Psoas muscle (tissue), 8 donors: ENCODE data around the gene EPHB2. TPM values are rescaled to one million over a fixed set of nuclear protein-coding genes. Genes with fewer than 3 reads are reported as not detected.
A peak's percentile ranks its signal among the peaks of the same experiment; 100 is the strongest.

Source experiments
- ATAC-seq, 4 donors: fragments of 200-7000 bp; cut with Tn5 transposase; one replicate each; pipeline ENCODE4 v1.9.1; 2020; ENCODE audit warnings: moderate library complexity in 3 of 4, mild to moderate bottlenecking in 2 of 4
- DNase-seq, 2 donors: peaks; one replicate each; pipeline ENCODE4 v3.0.0-alpha.2; 2020
- H3K27ac ChIP-seq: fragments of 200-600 bp; one replicate; pipeline ENCODE4 v1.8.0; 2022
- H3K27me3 ChIP-seq, 3 donors: fragments of 200-600 bp in 1 of 3; one replicate each; pipeline versions ENCODE4 v1.6.1 to v1.8.0; 2013 to 2022; ENCODE audit warnings: low read length in 2 of 3, mild to moderate bottlenecking in 2 of 3, moderate library complexity in 1 of 3; ENCODE audit not compliant: insufficient read depth in 3 of 3
- H3K36me3 ChIP-seq, 2 donors: fragments of 200-600 bp in 1 of 2; one replicate each; pipeline versions ENCODE4 v1.6.1 to v1.8.0; 2013 to 2022; ENCODE audit warnings: low read depth in 1 of 2, mild to moderate bottlenecking in 1 of 2, moderate library complexity in 1 of 2; ENCODE audit not compliant: insufficient read depth in 1 of 2
- H3K4me1 ChIP-seq: fragments of 200-600 bp; one replicate; pipeline ENCODE4 v1.8.0; 2022
- H3K4me3 ChIP-seq: fragments of 200-600 bp; one replicate; pipeline ENCODE4 v1.8.0; 2022; ENCODE audit warnings: mild to moderate bottlenecking
- H3K9me3 ChIP-seq: fragments of 200-600 bp; one replicate; pipeline ENCODE4 v1.8.0; 2022
- WGBS, 3 donors: extraction: QIAGEN DNeasy Blood & Tissue Kit; methylation state at CpG; one replicate each; pipeline versions ENCODE4 v1.1.6 to v1.1.7; 2013; 5-methylcytosine and 5-hydroxymethylcytosine counted together
- intact Hi-C, 2 donors: fragments of 100-400 bp; cut with DNase I; formaldehyde crosslinking; loops; one replicate each; pipeline versions ENCODE4 v1.11.0 to v1.14.2; 2022
- polyA plus RNA-seq, 3 donors: library from polyadenylated mRNA; stranded (reverse); fragments of 200-250 nt; gene quantifications; one replicate each; pipeline ENCODE4 v1.2.3, GENCODE V29; 2013
- total RNA-seq, 4 donors: library from RNA; stranded (reverse); fragmentation: NEBNext Ultra II Directional in 2 of 4; extraction: Animal tissue kit (Norgen Biotek cat#: 25700) in 2 of 4; gene quantifications; one replicate each; pipeline versions ENCODE4 v1.2.1 to v1.2.4, GENCODE V29; 2021 to 2023
- TF ChIP-seq, protein P1 (sequence below): fragments of 200-600 bp; IDR thresholded peaks from one replicate; pipeline ENCODE4 v1.8.0; 2022; ENCODE audit warnings: antibody characterized with exemption
- donor health status: healthy with polysubstance abuse.
- donor health status: DM: no; HTN: no; CAD: no; lungs with moderate emphysema.
- donor health status: Bipolar disorder and iron deficiency.
- donor health status: healthy.
- donor health status: DM: yes; HTN: yes; CAD: no.
- donor health status: DM: no; HTN: no; CAD: no.
- donor health status: DM: no; HTN: no; CAD: no.
- donor health status: DM: yes; HTN: yes; CAD: no.

Gene EPHB2
- total and polyA plus RNA-seq, 7 donors = 0.06 to 2.1 (median 0.48) TPM; not detected in 1

DNA sequence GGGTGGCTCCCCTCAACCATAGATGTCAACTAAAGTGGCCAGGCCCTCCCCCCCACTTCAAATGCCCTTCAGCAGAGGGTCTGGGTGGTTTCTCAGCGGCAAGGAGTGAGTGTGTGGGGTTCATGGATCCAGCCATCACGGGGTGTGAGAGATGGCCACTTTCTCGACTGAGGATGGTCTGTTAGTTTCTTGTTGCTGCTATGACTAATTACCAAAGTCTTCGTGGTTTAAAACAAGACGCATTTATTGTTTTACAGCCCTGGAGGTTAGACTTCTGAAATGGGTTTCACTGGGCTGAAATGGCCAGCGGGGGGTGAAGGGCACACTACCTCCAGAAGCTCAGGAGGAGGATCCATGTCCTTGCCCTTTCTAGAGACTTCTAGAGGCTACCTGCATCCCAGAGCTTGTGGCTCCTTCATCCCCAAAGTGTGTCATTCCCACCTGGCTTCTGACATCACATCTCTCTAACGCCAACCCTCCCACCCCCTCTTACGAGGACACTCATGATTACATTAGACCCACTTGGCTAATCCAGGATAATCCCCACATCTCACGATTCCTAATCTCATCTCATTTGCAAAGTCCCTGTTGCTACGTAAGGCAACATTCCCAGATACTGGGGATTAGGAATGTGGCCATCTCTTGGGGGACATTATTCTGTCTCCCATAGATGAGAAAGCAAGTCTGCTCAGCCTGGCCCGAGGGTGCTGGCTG lies 53.0 kb downstream of the EPHB2 start:
- no peak overlapping the region for H3K4me3 ChIP-seq
- TF ChIP-seq, protein P1, sequence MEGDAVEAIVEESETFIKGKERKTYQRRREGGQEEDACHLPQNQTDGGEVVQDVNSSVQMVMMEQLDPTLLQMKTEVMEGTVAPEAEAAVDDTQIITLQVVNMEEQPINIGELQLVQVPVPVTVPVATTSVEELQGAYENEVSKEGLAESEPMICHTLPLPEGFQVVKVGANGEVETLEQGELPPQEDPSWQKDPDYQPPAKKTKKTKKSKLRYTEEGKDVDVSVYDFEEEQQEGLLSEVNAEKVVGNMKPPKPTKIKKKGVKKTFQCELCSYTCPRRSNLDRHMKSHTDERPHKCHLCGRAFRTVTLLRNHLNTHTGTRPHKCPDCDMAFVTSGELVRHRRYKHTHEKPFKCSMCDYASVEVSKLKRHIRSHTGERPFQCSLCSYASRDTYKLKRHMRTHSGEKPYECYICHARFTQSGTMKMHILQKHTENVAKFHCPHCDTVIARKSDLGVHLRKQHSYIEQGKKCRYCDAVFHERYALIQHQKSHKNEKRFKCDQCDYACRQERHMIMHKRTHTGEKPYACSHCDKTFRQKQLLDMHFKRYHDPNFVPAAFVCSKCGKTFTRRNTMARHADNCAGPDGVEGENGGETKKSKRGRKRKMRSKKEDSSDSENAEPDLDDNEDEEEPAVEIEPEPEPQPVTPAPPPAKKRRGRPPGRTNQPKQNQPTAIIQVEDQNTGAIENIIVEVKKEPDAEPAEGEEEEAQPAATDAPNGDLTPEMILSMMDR = no peak
- H3K27ac ChIP-seq = no peak overlapping the region
- H3K4me1 ChIP-seq = no peaks in the 10 kb centered on the region
- DNase-seq (no peak), ATAC-seq (no peak)
- intact Hi-C loops = no loop called here
- H3K9me3 ChIP-seq = no peaks in the 10 kb centered on the region
- WGBS, 3 donors = 81 to 84% (median 83%) methylated on average over 11 of the region's 11 CpGs
- H3K27me3 ChIP-seq = peaks cover 0 to 13% (median 1%) of the 10 kb centered on the region in 3 donors
- no peaks in the 10 kb centered on the region for H3K36me3 ChIP-seq

DNA sequence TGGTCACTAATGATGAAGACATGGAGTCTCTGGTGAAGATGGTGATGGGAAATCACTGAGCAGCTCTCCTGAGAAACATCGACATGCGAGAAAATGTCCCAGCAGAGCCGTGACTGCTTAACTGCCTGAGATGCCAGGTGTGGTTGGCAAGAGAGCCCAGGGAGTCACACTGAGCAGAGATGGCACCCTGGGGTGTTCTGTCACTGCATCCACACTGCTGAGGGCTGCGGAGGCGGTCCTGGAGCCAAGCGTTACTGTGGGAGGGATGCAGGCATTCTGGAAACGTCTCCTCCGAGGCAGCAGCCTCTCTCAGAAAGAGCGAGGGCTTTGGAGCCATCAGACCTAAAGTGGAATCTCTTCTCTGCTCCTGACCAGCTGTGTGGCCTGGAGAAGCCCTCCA lies 57.2 kb downstream of the EPHB2 start:
- Histone ChIP-seq H3K4me1 (peaks cover 4% of the 10 kb centered on the region), H3K36me3 (no peaks in the 10 kb centered on the region), H3K27me3 (no peaks in the 10 kb centered on the region), H3K27ac (no peak overlapping the region), H3K9me3 (no peaks in the 10 kb centered on the region), H3K4me3 (no peak overlapping the region)
- TF ChIP-seq, protein P1 = no peak
- 87 to 93% (median 93%) methylated on average over 9 of the region's 9 CpGs for WGBS, 3 donors
- intact Hi-C loops = no loop called here
- DNase-seq (no peak), ATAC-seq (no peak)

DNA sequence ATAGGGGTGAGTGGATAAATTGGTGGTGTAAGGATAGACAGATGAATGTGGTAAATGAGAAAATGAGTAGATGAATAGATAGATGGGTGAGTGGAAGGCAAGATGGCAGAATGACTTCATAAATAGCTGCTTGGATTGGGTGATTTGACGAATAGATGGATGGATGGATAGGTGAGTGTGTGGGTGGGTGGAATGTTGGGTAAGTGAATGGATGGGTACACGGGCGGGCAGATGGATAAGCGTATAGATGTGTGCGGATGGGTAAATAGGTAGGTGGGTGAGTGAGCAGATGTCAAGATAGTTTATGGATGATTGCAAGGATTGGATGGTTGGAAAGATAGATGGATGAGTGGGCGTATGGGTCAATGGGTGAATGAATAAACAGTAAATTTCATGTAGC lies 59.3 kb downstream of the EPHB2 start:
- H3K9me3 ChIP-seq = no peaks in the 10 kb centered on the region
- 95% methylated on average over 6 of the region's 6 CpGs for WGBS, 3 donors
- peaks cover 4% of the 10 kb centered on the region for H3K4me1 ChIP-seq
- no peak for DNase-seq
- no peaks in the 10 kb centered on the region for H3K36me3 ChIP-seq
- intact Hi-C loops = no loop called here
- H3K4me3 ChIP-seq = no peak overlapping the region
- no peak overlapping the region for H3K27ac ChIP-seq
- TF ChIP-seq, protein P1 = no peak
- H3K27me3 ChIP-seq = no peaks in the 10 kb centered on the region
- no peak for ATAC-seq

DNA sequence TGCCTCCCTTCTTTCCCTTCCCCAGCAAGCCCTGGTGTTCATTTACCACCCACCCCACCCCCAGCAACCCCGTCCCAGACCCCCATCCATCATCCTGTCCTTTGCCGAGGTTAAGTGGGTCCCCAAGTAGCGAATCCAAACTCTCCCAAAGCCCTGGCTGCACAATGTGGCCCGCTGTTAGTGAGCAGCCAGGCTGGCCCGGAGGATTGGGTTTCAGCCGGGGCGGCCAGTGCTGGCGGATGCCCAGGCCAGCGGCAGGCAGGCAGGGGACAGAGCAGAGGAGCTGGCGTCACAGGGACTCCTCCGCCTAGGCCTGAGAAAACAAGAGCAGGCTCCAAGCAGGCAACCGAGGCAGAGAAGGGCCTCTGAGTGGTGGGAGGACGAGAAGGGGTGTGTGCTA lies 61.4 kb downstream of the EPHB2 start:
- TF ChIP-seq, protein P1 = no peak
- Histone ChIP-seq H3K9me3 (no peaks in the 10 kb centered on the region), H3K27me3 (peaks cover 0 to 2% (median 0%) of the 10 kb centered on the region in 3 donors), H3K27ac (no peak overlapping the region), H3K36me3 (no peaks in the 10 kb centered on the region), H3K4me3 (no peak overlapping the region), H3K4me1 (peaks cover 4% of the 10 kb centered on the region)
- WGBS, 3 donors = 14 to 20% (median 19%) methylated on average over 13 of the region's 13 CpGs
- peak; percentile 70 to 80 for DNase-seq
- ATAC-seq = peak; percentile 92 to 97 (median 95)
- intact Hi-C loops = no loop called here
